ENCODE results near the gene NFIC.

GRCh38 chr19:3513229-3514140 lies 147.1 kb downstream of the NFIC start:
- TF ChIP-seq POLR2AphosphoS5 (IDR thresholded peaks at IDR 0.05; ENCODE audit: borderline replicate concordance, low read depth, low read length): no peak
- no peak for TF ChIP-seq EZH2 (IDR thresholded peaks at IDR 0.05)
- TF ChIP-seq FOXP2 (optimal IDR thresholded peaks at IDR 0.05; ENCODE audit: control extremely low read depth, extremely low read length, insufficient read depth): no peak

Data from SK-N-MC (cell line).